Measurements from ENCODE around the gene PSMB1.

PSMB1 gene

DNA sequence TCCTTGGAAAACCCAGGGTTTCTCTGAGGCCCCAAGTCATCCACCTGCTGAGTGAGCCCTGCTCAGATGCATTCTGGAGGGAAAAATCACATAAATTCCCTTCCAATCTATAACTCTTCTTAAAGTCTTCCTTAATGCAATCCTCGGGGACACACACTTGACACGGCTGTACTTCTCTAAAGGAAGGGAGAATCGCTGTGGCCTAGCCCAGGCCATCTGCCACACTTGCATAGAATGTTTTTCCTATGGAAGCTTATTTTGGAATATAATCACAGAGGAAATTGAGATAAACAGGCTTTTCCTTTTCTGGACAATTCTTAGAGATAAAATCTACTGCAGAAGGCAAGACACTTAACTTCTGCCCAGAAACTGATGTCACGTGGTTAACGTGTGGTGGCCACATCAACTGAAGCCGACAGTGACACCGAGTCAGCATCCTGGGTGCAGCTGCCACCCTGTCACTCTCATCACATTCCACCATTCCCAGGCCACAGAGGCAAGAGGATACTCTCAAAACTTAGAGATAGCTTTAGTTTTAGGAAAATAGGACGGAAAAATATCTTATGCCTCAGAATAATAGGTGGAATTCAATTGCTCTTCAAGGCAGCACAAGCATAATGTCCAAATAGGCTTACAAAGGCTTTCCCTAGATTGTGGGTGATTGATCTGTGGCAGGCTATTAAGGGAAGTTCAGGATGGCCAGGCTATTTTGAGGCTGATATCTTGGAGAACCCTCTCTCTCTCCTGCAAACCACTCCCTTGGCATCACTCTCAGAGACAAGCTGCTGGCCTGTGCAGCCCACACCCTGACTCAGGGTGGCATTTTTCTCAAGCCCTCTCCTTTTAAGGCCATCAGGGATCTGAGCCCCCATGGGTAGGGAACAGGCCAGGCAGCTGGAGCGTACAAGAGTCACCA is 29.6 kb downstream of the PSMB1 start:
- Mint-ChIP-seq H3K27me3 (ENCODE audit: low read depth) (peaks cover 4% of the 10 kb centered on the region), H3K27ac (no peak overlapping the region), H3K4me3 (no peak overlapping the region), H3K9me3 (peaks cover 17% of the 10 kb centered on the region), H3K4me1 (peaks cover 16% of the 10 kb centered on the region), H3K36me3 (ENCODE audit: low read depth) (no peaks in the 10 kb centered on the region)
- TF ChIP-seq, protein P1, sequence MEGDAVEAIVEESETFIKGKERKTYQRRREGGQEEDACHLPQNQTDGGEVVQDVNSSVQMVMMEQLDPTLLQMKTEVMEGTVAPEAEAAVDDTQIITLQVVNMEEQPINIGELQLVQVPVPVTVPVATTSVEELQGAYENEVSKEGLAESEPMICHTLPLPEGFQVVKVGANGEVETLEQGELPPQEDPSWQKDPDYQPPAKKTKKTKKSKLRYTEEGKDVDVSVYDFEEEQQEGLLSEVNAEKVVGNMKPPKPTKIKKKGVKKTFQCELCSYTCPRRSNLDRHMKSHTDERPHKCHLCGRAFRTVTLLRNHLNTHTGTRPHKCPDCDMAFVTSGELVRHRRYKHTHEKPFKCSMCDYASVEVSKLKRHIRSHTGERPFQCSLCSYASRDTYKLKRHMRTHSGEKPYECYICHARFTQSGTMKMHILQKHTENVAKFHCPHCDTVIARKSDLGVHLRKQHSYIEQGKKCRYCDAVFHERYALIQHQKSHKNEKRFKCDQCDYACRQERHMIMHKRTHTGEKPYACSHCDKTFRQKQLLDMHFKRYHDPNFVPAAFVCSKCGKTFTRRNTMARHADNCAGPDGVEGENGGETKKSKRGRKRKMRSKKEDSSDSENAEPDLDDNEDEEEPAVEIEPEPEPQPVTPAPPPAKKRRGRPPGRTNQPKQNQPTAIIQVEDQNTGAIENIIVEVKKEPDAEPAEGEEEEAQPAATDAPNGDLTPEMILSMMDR (IDR thresholded peaks at IDR 0.05; ENCODE audit: unreplicated experiment in 3 of 3): no peak

DNA sequence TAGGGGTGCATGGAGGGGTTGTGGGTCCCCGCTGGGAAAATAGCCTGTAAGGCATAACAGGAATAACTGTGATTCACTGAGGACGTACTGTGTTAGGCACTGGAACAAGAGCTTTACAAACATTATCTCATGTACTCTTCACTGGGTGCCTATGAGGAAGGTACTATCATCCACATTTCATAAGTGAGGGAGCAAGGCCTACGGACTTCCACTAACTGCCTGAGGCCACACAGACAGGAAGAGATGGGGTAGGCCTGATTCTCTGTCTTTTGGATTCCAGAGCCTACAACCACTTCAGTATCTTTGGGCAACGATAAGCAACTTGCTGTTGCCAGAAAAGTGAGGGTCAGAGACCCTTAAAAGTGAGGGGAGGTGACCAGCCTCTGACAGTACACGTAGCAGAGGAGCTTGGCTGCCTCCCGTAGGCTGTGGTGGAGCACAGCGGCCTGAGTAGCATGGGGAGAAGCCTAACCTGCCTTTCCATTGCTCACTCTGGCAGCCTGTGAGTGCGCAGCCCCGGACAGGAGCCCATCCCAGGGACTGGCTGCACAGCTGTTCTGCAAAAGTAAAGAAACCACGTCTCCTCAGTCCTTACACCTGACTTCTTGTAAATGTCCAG is 30.4 kb downstream of the PSMB1 start:
- Mint-ChIP-seq H3K4me3 (no peak overlapping the region), H3K36me3 (ENCODE audit: low read depth) (no peaks in the 10 kb centered on the region), H3K4me1 (peaks cover 16% of the 10 kb centered on the region), H3K27me3 (ENCODE audit: low read depth) (peaks cover 4% of the 10 kb centered on the region), H3K27ac (no peak overlapping the region), H3K9me3 (peaks cover 20% of the 10 kb centered on the region)
- TF ChIP-seq, protein P1 (IDR thresholded peaks at IDR 0.05; ENCODE audit: unreplicated experiment in 3 of 3): peak in 2 of 3 experiments; percentile 22 to 33

DNA sequence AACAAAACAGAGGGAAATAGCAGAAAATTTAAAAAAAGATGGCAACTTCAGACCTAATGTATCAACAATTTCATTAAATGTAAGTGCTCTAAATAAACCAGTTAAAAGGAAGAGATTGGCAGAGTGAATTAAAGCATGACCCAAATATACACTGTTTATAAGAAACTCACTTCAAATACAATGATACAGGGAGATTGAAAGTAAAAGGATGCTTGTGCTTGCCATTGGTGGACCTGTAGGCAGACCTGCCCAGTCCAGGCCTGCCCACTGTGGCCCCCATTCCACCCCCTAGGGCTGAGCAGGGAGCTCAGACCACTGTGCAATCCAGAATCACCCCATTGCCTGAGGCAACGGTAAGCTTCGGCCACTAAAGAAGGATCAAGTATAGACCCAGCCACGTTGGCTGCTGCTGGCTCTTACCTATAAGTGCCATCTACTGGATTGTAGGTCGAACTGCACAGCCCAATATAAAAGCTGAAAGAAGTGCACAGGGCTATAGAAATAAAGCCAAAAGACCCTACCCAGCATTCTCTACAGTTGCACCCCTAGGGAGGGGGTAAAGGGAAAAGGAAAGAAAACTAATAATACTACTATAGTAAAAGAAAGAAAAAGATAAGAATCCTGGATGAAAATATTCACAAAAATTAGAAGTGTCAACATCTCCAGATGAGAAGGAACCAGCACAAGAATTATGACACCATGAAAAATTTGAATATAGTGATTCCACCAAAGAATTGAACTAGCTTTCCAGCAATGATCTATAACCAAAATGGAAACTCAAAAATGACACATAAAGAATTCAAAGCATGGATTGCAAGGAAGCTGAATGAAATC is 36.1 kb downstream of the PSMB1 start:
- peaks cover 11% of the 10 kb centered on the region for H3K36me3 Mint-ChIP-seq (ENCODE audit: low read depth)
- peaks cover 52% of the 10 kb centered on the region for H3K9me3 Mint-ChIP-seq
- no peaks in the 10 kb centered on the region for H3K4me1 Mint-ChIP-seq
- no peak overlapping the region for H3K4me3 Mint-ChIP-seq
- H3K27me3 Mint-ChIP-seq (ENCODE audit: low read depth): peaks cover 1% of the 10 kb centered on the region
- TF ChIP-seq, protein P1 (IDR thresholded peaks at IDR 0.05; ENCODE audit: unreplicated experiment in 3 of 3): peak; percentile 57 to 81 (median 73)
- no peak overlapping the region for H3K27ac Mint-ChIP-seq

DNA sequence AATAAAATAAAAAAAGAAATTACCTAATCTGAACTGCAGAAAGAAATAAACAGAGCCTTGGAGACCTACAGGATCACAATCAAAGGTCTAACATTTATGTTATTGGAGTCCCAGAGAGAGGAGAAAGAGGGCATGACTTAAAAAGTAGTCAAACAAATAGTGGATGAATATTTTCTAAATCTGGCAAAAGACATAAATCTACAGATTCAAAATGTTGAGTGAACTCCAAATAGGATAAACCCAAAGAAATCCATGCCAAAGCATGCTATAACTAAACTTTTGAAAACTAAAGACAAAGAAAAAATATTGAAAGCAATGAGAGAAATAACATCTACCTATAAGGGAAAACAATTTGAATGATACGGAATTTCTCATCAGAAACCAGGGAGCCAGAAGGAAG is 38.2 kb downstream of the PSMB1 start:
- Mint-ChIP-seq H3K9me3 (peaks cover 42% of the 10 kb centered on the region), H3K36me3 (ENCODE audit: low read depth) (peaks cover 11% of the 10 kb centered on the region), H3K4me1 (no peaks in the 10 kb centered on the region), H3K4me3 (no peak overlapping the region), H3K27ac (no peak overlapping the region), H3K27me3 (ENCODE audit: low read depth) (no peaks in the 10 kb centered on the region)
- TF ChIP-seq, protein P1 (IDR thresholded peaks at IDR 0.05; ENCODE audit: unreplicated experiment in 3 of 3): no peak

DNA sequence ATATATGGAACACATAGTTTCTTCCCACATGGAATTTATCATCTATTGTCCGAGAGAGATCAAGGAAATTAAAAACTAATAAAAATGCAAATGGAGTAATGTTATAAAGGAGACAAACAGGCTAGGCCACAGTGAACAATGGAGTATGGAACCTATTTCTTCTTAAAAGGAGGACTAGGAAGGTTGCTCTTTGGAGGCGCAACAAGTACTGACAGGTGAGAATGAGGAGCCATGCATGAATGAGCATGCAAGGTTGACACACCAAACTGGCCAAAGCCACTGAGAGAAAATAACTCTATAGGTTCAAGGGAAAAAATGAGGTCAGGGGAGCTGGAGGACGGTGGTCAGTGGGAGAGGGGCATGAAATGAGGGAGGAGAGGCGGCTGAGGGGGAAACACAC is 40.9 kb downstream of the PSMB1 start:
- Mint-ChIP-seq H3K4me1 (no peaks in the 10 kb centered on the region), H3K27ac (no peak overlapping the region), H3K4me3 (no peak overlapping the region), H3K9me3 (peaks cover 33% of the 10 kb centered on the region), H3K27me3 (ENCODE audit: low read depth) (no peaks in the 10 kb centered on the region), H3K36me3 (ENCODE audit: low read depth) (peaks cover 11% of the 10 kb centered on the region)
- TF ChIP-seq, protein P1 (IDR thresholded peaks at IDR 0.05; ENCODE audit: unreplicated experiment in 3 of 3): no peak
